GM23338 (cell line): ENCODE results near the gene BCAS1.

Experiments used
- CREB1 ChIP-seq: fragments of 250-450 bp; sonication (Bioruptor Pico); IDR thresholded peaks from 2 replicates; pipeline ENCODE4 v1.5.0; 2020; ENCODE audit warnings: low read depth, mild to moderate bottlenecking, moderate library complexity
- EZH2 ChIP-seq: fragments of 200-600 bp; sonication (generic); IDR thresholded peaks from one replicate; pipeline ENCODE4 v1.8.0; 2017; ENCODE audit warnings: antibody characterized with exemption, mild to moderate bottlenecking, low read depth; ENCODE audit not compliant: unreplicated experiment
- EZH2phosphoT487 ChIP-seq: fragments of 200-600 bp; sonication (generic); IDR thresholded peaks from one replicate; pipeline ENCODE4 v1.8.1; 2018; ENCODE audit warnings: antibody characterized with exemption; ENCODE audit not compliant: unreplicated experiment
- JUNB ChIP-seq: IDR thresholded peaks from one replicate; pipeline ENCODE4 v1.6.1; 2016; ENCODE audit warnings: antibody characterized with exemption; ENCODE audit not compliant: unreplicated experiment
- NANOG ChIP-seq: IDR thresholded peaks from 2 replicates; pipeline ENCODE4 v1.6.1; 2016; ENCODE audit warnings: antibody characterized with exemption, borderline replicate concordance
- POLR2AphosphoS5 ChIP-seq: IDR thresholded peaks from 2 replicates; pipeline ENCODE4 v1.6.1; 2016; ENCODE audit warnings: antibody characterized with exemption, low read depth
- STAT1 ChIP-seq: IDR thresholded peaks from one replicate; pipeline ENCODE4 v1.6.1; 2016; ENCODE audit warnings: antibody characterized with exemption; ENCODE audit not compliant: unreplicated experiment
- ZNF114 ChIP-seq: fragments of 250-450 bp; sonication (Bioruptor Pico); IDR thresholded peaks from 2 replicates; pipeline ENCODE4 v1.5.0; 2020; ENCODE audit warnings: mild to moderate bottlenecking, moderate library complexity
- ZNF331 ChIP-seq: fragments of 250-450 bp; sonication (Bioruptor Pico); IDR thresholded peaks from 2 replicates; pipeline ENCODE4 v1.5.0; 2020; ENCODE audit warnings: low read depth, mild to moderate bottlenecking, moderate library complexity
- TF ChIP-seq, protein P1 (sequence below), 2 experiments: fragments of 200-600 bp in 1 of 2; sonication (generic) in 1 of 2; conservative IDR thresholded peaks; 2 replicates each; pipeline versions ENCODE4 v1.5.1 to v1.6.1; 2016 to 2017; ENCODE audit warnings: antibody characterized with exemption in 2 of 2, low read depth in 2 of 2, mild to moderate bottlenecking in 2 of 2, moderate library complexity in 1 of 2
- TF ChIP-seq, protein P2 (sequence below): IDR thresholded peaks from one replicate; pipeline ENCODE4 v1.6.1; 2018; ENCODE audit warnings: antibody characterized with exemption; ENCODE audit not compliant: unreplicated experiment
- TF ChIP-seq, protein P3 (sequence below): IDR thresholded peaks from 2 replicates; pipeline ENCODE4 v1.6.1; 2016; ENCODE audit warnings: antibody characterized with exemption

DNA sequence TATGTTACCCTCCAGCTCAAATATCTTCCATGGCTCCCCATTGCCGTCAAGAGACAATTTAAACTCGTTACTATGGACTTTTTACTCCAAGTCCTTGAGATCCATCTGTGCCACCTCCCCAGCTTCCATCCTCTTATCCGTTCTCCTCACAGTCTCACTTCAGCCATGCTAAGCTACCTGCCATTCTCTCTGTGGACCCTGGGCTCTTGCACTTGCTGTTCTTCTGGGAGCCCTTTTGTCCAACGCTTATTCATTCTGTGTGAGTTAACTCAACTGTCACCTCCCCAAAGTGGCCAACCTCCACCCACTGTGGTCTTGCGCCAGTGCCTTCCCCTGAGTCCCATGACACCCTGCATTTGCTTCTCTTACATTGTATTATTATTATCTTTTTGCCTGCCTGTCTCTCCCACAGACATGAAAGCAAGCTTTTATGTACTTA lies 132.4 kb downstream of the BCAS1 start:
- TF ChIP-seq, protein P1, sequence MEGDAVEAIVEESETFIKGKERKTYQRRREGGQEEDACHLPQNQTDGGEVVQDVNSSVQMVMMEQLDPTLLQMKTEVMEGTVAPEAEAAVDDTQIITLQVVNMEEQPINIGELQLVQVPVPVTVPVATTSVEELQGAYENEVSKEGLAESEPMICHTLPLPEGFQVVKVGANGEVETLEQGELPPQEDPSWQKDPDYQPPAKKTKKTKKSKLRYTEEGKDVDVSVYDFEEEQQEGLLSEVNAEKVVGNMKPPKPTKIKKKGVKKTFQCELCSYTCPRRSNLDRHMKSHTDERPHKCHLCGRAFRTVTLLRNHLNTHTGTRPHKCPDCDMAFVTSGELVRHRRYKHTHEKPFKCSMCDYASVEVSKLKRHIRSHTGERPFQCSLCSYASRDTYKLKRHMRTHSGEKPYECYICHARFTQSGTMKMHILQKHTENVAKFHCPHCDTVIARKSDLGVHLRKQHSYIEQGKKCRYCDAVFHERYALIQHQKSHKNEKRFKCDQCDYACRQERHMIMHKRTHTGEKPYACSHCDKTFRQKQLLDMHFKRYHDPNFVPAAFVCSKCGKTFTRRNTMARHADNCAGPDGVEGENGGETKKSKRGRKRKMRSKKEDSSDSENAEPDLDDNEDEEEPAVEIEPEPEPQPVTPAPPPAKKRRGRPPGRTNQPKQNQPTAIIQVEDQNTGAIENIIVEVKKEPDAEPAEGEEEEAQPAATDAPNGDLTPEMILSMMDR (conservative IDR thresholded peaks at IDR 0.05; ENCODE audit: low read depth in 2 of 2): no peak
- TF ChIP-seq POLR2AphosphoS5 (no peak), EZH2phosphoT487 (no peak), EZH2 (no peak), NANOG (no peak), JUNB (no peak), STAT1 (no peak), ZNF114 (CRISPR knock-in tag) (no peak), CREB1 (CRISPR knock-in tag) (no peak), ZNF331 (no peak)
- TF ChIP-seq, protein P2, sequence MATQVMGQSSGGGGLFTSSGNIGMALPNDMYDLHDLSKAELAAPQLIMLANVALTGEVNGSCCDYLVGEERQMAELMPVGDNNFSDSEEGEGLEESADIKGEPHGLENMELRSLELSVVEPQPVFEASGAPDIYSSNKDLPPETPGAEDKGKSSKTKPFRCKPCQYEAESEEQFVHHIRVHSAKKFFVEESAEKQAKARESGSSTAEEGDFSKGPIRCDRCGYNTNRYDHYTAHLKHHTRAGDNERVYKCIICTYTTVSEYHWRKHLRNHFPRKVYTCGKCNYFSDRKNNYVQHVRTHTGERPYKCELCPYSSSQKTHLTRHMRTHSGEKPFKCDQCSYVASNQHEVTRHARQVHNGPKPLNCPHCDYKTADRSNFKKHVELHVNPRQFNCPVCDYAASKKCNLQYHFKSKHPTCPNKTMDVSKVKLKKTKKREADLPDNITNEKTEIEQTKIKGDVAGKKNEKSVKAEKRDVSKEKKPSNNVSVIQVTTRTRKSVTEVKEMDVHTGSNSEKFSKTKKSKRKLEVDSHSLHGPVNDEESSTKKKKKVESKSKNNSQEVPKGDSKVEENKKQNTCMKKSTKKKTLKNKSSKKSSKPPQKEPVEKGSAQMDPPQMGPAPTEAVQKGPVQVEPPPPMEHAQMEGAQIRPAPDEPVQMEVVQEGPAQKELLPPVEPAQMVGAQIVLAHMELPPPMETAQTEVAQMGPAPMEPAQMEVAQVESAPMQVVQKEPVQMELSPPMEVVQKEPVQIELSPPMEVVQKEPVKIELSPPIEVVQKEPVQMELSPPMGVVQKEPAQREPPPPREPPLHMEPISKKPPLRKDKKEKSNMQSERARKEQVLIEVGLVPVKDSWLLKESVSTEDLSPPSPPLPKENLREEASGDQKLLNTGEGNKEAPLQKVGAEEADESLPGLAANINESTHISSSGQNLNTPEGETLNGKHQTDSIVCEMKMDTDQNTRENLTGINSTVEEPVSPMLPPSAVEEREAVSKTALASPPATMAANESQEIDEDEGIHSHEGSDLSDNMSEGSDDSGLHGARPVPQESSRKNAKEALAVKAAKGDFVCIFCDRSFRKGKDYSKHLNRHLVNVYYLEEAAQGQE: no peak
- TF ChIP-seq, protein P3, sequence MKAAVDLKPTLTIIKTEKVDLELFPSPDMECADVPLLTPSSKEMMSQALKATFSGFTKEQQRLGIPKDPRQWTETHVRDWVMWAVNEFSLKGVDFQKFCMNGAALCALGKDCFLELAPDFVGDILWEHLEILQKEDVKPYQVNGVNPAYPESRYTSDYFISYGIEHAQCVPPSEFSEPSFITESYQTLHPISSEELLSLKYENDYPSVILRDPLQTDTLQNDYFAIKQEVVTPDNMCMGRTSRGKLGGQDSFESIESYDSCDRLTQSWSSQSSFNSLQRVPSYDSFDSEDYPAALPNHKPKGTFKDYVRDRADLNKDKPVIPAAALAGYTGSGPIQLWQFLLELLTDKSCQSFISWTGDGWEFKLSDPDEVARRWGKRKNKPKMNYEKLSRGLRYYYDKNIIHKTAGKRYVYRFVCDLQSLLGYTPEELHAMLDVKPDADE: no peak
